Jurkat, Clone E6-1 (cell line): Measurements from ENCODE around the gene HS6ST2.

ENCODE experiments used
- DNase-seq: peaks from one replicate; pipeline ENCODE4 v3.0.0-alpha.2; 2011; ENCODE audit warnings: low read depth, low spot score
- H3K4me3 ChIP-seq: 2 replicates; pipeline ENCODE4 v1.5.1; 2011; ENCODE audit warnings: mild to moderate bottlenecking, low read length, control low read depth, moderate library complexity

The HS6ST2 gene

GRCh38 chrX:132714913-132715312, 243.5 kb downstream of the HS6ST2 start:
- DNase-seq, result no peak
- no peak overlapping the region for H3K4me3 ChIP-seq

DNA sequence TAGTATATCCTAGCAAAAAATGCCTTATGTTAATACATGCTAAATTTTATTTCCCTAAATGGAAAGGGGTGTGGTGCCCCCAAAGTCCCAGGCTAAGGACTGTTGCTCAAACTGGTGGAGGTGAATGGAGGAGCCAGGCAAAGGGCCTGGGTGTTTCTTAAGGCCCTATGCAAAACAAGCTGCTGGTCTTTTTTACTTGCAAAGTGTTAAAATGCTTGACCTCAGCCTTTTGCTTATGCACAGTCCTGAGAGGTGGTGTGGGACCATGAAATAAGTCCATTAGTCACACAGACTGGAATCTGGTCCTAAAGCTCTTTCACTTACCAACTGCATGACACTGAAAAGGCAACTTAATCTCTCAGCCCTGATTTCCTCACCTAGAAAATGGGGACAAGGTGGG, 246.1 kb downstream of the HS6ST2 start:
- H3K4me3 ChIP-seq, result no peak overlapping the region
- DNase-seq, result no peak

- DNase-seq, result no peak
- no peak overlapping the region for H3K4me3 ChIP-seq
Observed at GRCh38 chrX:132710656-132711155, 247.7 kb downstream of the HS6ST2 start.

DNA sequence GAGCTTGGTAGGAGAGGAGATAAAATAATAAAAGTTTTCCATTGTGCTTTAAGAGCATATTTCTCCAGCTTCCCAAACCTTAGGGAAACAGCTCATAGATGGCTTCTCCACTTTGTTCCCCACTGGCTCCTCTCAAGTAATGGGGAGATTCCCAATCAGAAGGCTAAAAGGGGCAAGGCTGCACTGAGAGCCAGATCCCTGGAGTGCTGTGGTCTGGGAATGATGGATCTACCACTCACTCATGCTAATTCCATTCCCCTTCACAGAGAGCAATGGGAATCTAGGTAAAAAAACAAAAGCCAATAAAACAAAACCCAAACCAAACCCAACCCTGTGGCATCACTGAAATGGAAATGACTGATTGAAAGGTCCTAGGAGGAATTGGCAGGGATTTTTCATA, 249.9 kb downstream of the HS6ST2 start:
- no peak overlapping the region for H3K4me3 ChIP-seq
- DNase-seq, result no peak

GRCh38 chrX:132704769-132705168, 253.7 kb downstream of the HS6ST2 start:
- DNase-seq, result no peak
- no peak overlapping the region for H3K4me3 ChIP-seq

DNA sequence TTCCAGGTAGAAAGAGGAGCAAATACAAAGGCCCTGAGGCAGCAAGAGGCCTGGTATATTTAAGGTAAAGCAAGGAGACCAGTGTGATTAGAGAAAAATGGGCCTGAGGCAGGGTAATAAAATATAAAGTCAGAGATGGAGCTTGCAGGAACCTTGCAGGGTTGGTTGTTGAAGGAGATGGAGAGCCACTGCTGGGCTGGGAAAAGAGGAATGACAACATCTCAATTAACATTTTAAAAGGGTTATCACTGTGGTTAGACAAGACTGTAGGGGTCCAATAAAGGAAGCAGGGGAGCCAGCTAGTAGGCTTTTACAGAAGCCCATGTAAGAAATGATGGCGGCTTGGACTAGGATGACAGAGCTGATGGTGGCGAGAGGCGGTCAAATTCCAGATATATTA, 264.0 kb downstream of the HS6ST2 start:
- H3K4me3 ChIP-seq, result no peak overlapping the region
- DNase-seq, result no peak

GRCh38 chrX:132692526-132692925, 265.9 kb downstream of the HS6ST2 start:
- no peak for DNase-seq
- H3K4me3 ChIP-seq, result no peak overlapping the region

GRCh38 chrX:132692066-132692465, 266.4 kb downstream of the HS6ST2 start:
- no peak for DNase-seq
- no peak overlapping the region for H3K4me3 ChIP-seq

- H3K4me3 ChIP-seq, result no peak overlapping the region
- no peak for DNase-seq
Observed at GRCh38 chrX:132689612-132690563, 268.5 kb downstream of the HS6ST2 start.

DNA sequence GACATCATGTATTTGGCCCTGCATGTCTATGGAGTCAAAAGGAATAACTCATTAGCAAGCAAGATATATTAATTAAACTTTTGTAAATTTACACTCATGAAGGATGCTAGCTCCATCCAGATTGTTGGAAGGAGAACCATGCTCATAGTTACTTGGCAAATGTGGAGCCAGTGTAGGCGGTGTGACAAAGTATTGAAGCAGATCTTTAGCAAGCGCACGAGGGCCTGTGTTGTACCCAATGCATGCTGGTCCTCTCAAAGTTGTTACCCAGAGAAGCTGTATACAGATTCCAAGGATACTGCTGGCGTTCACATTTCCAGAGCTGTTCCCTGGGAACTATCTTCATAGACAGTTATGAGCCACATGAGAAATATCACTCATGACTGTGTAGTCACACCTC, 273.2 kb downstream of the HS6ST2 start:
- no peak for DNase-seq
- no peak overlapping the region for H3K4me3 ChIP-seq

GRCh38 chrX:132677233-132677716, 281.2 kb downstream of the HS6ST2 start:
- H3K4me3 ChIP-seq, result no peak overlapping the region
- DNase-seq, result no peak

GRCh38 chrX:132676561-132677186, 281.8 kb downstream of the HS6ST2 start:
- DNase-seq, result peak; percentile 0
- no peak overlapping the region for H3K4me3 ChIP-seq

- H3K4me3 ChIP-seq, result no peak overlapping the region
- no peak for DNase-seq
Observed at GRCh38 chrX:132676102-132676501, 282.3 kb downstream of the HS6ST2 start.

GRCh38 chrX:132673331-132673730, 285.1 kb downstream of the HS6ST2 start:
- no peak overlapping the region for H3K4me3 ChIP-seq
- DNase-seq, result no peak

- H3K4me3 ChIP-seq, result no peak overlapping the region
- DNase-seq, result no peak
Observed at GRCh38 chrX:132671229-132671641, 287.2 kb downstream of the HS6ST2 start.

DNA sequence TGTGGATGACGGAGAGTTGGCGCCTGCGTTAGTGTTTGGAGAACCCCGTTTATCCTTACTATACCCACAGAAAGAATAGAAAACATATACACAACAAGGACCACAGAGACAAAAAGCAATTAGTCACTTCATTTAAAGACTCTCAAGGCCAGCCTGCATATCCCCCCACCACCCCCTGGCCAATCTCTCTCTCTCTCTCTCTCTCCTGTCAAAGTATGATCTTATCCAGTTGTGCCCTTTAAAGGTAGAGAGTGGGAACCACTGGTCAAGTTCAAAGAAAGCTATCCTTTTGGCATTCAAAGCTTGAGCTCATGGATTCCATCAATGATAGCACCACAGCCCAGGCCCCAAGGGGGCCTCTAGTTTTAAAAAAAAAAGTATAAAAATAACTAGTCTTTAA, 289.3 kb downstream of the HS6ST2 start:
- DNase-seq, result no peak
- no peak overlapping the region for H3K4me3 ChIP-seq

GRCh38 chrX:132668178-132668577, 290.3 kb downstream of the HS6ST2 start:
- H3K4me3 ChIP-seq, result no peak overlapping the region
- no peak for DNase-seq

DNA sequence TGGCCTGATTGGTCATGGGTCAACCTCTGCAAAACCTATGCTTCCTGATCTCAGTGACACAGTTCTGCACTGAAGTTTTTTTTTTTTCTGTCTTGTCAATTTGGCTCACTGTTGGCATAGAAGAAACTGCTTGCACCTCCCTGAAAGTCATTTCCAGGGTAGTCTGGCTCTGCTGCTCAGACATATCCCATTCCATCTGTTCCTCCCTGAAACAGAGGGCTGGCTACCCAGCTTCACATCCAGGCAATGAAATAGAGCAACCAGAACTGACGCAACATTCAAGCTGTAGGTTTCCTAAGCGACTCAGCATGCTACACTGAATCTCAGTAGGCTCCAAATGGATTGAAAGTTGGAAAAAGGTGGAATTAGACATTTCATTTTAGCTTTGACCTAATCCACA, 292.8 kb downstream of the HS6ST2 start:
- no peak overlapping the region for H3K4me3 ChIP-seq
- no peak for DNase-seq

- no peak overlapping the region for H3K4me3 ChIP-seq
- no peak for DNase-seq
Observed at GRCh38 chrX:132664273-132664672, 294.2 kb downstream of the HS6ST2 start.

DNA sequence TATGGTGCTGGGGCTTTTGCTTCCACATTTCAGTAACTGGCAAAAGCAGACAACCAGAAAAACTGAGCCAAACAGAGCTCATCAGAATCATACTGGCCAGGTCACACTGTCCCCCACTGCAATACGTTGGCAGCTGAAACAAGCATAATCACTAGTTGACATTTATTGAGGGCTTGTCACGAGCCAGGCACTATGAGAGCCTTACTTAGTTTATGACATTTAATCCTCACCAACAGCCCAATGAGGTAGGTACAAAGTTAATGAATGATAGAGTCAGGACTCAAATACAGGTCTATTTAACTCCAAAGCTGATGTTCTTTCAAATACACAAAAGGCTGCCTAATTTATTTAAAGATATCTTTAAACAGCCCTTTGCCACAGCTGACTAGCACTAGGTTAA, 295.6 kb downstream of the HS6ST2 start:
- no peak overlapping the region for H3K4me3 ChIP-seq
- DNase-seq, result no peak
